K562 (cell line): ENCODE measurements around the gene ZNF428. TPM values are rescaled to one million over a fixed set of nuclear protein-coding genes. Genes with fewer than 3 reads are reported as not detected.

Experiments
- ATAC-seq: fragments of 200-7000 bp; cut with Tn5 transposase; 3 replicates; pipeline ENCODE4 v1.9.1; 2020; ENCODE audit warnings: moderate library complexity
- BruUV-seq: library from RNA; stranded (reverse); fragments of 400-500 nt; replicated peaks from 2 replicates; lab custom pipeline; 2021; lab: Mats Ljungman, UMichigan
- CTCF ChIA-PET: fragments of 300-600 bp; formaldehyde crosslinking; extraction: SDS; loops from one replicate; lab custom pipeline; 2021; ENCODE audit warnings: low intra/inter-chr PET ratio; lab: Yijun Ruan, JAX
- POLR2A ChIA-PET: fragments of 300-600, 350-650 bp; sonication (Branson Sonifier 250); formaldehyde crosslinking; extraction: SDS; loops from one replicate; lab custom pipeline; 2021; ENCODE audit warnings: antibody characterized with exemption, inconsistent platforms; lab: Yijun Ruan, JAX
- DNase-seq, 4 experiments: peaks; one replicate each; pipeline versions ENCODE4 v3.0.0 to v3.0.0-alpha.2; 2011 to 2018; ENCODE audit warnings: low spot score in 3 of 4, mixed read lengths in 3 of 4; ENCODE audit errors: extremely low read depth in 1 of 4
- FAIRE-seq: peaks from 2 replicates; lab custom pipeline; 2011; peaks lifted over from hg19 to GRCh38; lab: Jason Lieb, UNC
- H2AFZ ChIP-seq: 2 replicates; pipeline ENCODE4 v1.6.0; 2011; ENCODE audit warnings: low read depth, low read length, control low read depth, inconsistent platforms
- H3K27ac ChIP-seq: fragments of 200-600 bp; 3 replicates; pipeline ENCODE4 v1.8.0; 2011; ENCODE audit warnings: low read depth, mild to moderate bottlenecking, control low read depth, inconsistent platforms, low read length, moderate library complexity, mixed read lengths; ENCODE audit errors: extremely low read depth
- H3K27me3 ChIP-seq, 2 experiments: fragments of 300-600 bp in 1 of 2; 2 replicates in 1 of 2; 3 replicates in 1 of 2; pipeline versions ENCODE4 v1.6.0 to v1.8.0; 2011; ENCODE audit warnings: inconsistent platforms in 2 of 2, low read length in 2 of 2, mild to moderate bottlenecking in 1 of 2, mixed read lengths in 1 of 2, moderate library complexity in 1 of 2; ENCODE audit not compliant: control insufficient read depth in 2 of 2, insufficient read depth in 2 of 2
- H3K36me3 ChIP-seq: fragments of 300-600 bp; 3 replicates; pipeline ENCODE4 v1.8.0; 2011; ENCODE audit warnings: mild to moderate bottlenecking, low read length, inconsistent platforms; ENCODE audit not compliant: control insufficient read depth, insufficient read depth
- H3K4me1 ChIP-seq, 2 experiments: fragments of 200-600 bp in 1 of 2; replicated peaks in 1 of 2; 2 replicates in 1 of 2; 3 replicates in 1 of 2; pipeline versions ENCODE4 v1.5.1 to v1.8.0; 2011; ENCODE audit warnings: inconsistent platforms in 2 of 2, low read length in 2 of 2, mild to moderate bottlenecking in 1 of 2, mixed read lengths in 1 of 2, moderate library complexity in 1 of 2; ENCODE audit not compliant: control insufficient read depth in 2 of 2, insufficient read depth in 2 of 2
- H3K4me2 ChIP-seq: 2 replicates; pipeline ENCODE4 v1.6.1; 2011; ENCODE audit warnings: low read length, control low read depth, inconsistent platforms, mixed read lengths; ENCODE audit not compliant: insufficient read depth
- H3K4me3 ChIP-seq: fragments of 200-600 bp; sonication (generic), shearing (Covaris generic); 2 replicates; pipeline ENCODE4 v1.5.1; 2016; ENCODE audit warnings: control low read depth, inconsistent platforms
- H3K79me2 ChIP-seq: fragments of 200-600 bp; 3 replicates; pipeline ENCODE4 v1.8.0; 2011; ENCODE audit warnings: low read length, inconsistent platforms; ENCODE audit not compliant: control insufficient read depth, insufficient read depth
- H3K9ac ChIP-seq, 2 experiments: 2 replicates each; pipeline versions ENCODE4 v1.6.0 to v1.6.1; 2011; ENCODE audit warnings: low read depth in 2 of 2, low read length in 2 of 2, control low read depth in 1 of 2, inconsistent platforms in 1 of 2, mild to moderate bottlenecking in 1 of 2, mixed read lengths in 1 of 2; ENCODE audit not compliant: insufficient read depth in 1 of 2
- H3K9me1 ChIP-seq: one replicate; pipeline ENCODE4 v1.6.0; 2011; ENCODE audit warnings: inconsistent platforms, mild to moderate bottlenecking, low read length, moderate library complexity; ENCODE audit not compliant: control insufficient read depth, insufficient read depth
- H3K9me3 ChIP-seq: replicated peaks from 2 replicates; pipeline ENCODE4 v1.5.1; 2011; ENCODE audit warnings: low read depth, low read length, inconsistent platforms; ENCODE audit not compliant: control insufficient read depth, insufficient read depth
- H4K20me1 ChIP-seq: replicated peaks from 2 replicates; pipeline ENCODE4 v1.6.1; 2011; ENCODE audit warnings: low read length, inconsistent platforms, mixed read lengths; ENCODE audit not compliant: control insufficient read depth, insufficient read depth
- DPF2 ChIP-seq: fragments of 450-650 bp; IDR thresholded peaks from 2 replicates; pipeline ENCODE4 v1.6.1; 2016
- JUND ChIP-seq, 2 experiments: IDR thresholded peaks; 2 replicates in 1 of 2; 3 replicates in 1 of 2; pipeline ENCODE4 v1.6.1; 2011; ENCODE audit warnings: borderline replicate concordance in 2 of 2, low read depth in 2 of 2, low read length in 2 of 2, improper control_type of control experiment in 1 of 2, missing biosample characterization in 1 of 2, missing genetic modification characterization in 1 of 2, missing genetic modification reagents in 1 of 2
- MEIS2 ChIP-seq: fragments of 450-650 bp; IDR thresholded peaks from 2 replicates; pipeline ENCODE4 v1.6.1; 2014; ENCODE audit warnings: mild to moderate bottlenecking; ENCODE audit not compliant: partially characterized antibody
- MTA1 ChIP-seq: fragments of 450-650 bp; IDR thresholded peaks from 2 replicates; pipeline ENCODE4 v1.6.1; 2017; ENCODE audit warnings: borderline replicate concordance
- MXI1 ChIP-seq: IDR thresholded peaks from 2 replicates; pipeline ENCODE4 v1.6.1; 2011; ENCODE audit warnings: low read depth, mild to moderate bottlenecking, improper control_type of control experiment, low read length
- NFRKB ChIP-seq: fragments of 450-650 bp; IDR thresholded peaks from 2 replicates; pipeline ENCODE4 v1.6.1; 2016; ENCODE audit warnings: low read depth
- SMARCE1 ChIP-seq: fragments of 450-650 bp; IDR thresholded peaks from 2 replicates; pipeline ENCODE4 v1.7.1; 2016; ENCODE audit warnings: mild to moderate bottlenecking
- WGBS: fragments of 100-300 bp; shearing (Covaris generic); methylation state at CpG from one replicate; pipeline ENCODE4 v1.1.6; 2016; ENCODE audit warnings: low coverage, mixed read lengths; ENCODE audit not compliant: insufficient coverage; ENCODE audit errors: missing lambda C conversion rate; 5-methylcytosine and 5-hydroxymethylcytosine counted together
- in situ Hi-C: fragments of 300-500 bp; cut with MboI; formaldehyde crosslinking; loops from 4 replicates; pipeline ENCODE4 v1.15.0; 2018; ENCODE audit warnings: inconsistent platforms, mixed read lengths
- intact Hi-C: fragments of 100-400 bp; cut with micrococcal nuclease; formaldehyde crosslinking; loops from 2 replicates; pipeline ENCODE4 v1.14.2; 2022
- polyA plus RNA-seq, 8 experiments: library from polyadenylated mRNA; depleted of rRNA in 4 of 8; stranded (reverse) in 5 of 8; unstranded in 3 of 8; fragments of >200 nt; fragmentation: Nextera tagmentation in 2 of 8; fragmentation: Illumina TruSeq in 1 of 8; extraction: Ambion mirVana in 2 of 8; extraction: Trizol in 1 of 8; gene quantifications; 2 replicates each; pipeline versions ENCODE4 v1.2.1 to v1.2.3, GENCODE V29; 2011 to 2014; ENCODE audit warnings: inconsistent platforms in 1 of 8, missing spikeins in 1 of 8
- total RNA-seq, 7 experiments: library from RNA; depleted of rRNA in 6 of 7; stranded (reverse); fragments of >200 nt in 6 of 7; fragmentation: Illumina TruSeq in 2 of 7; extraction: Trizol in 2 of 7; gene quantifications; 2 replicates each; pipeline versions ENCODE4 v1.2.1 to v1.2.3, GENCODE V29; 2011 to 2021; ENCODE audit warnings: low replicate concordance in 1 of 7

The ZNF428 gene
- total and polyA plus RNA-seq, 9 of the 15 experiments (the other 6 are each of a cell fraction or from before 2014, with no cell fraction given), result 0.15 to 85.7 (median 15.9) TPM

- peak overlapping the region; percentile 58; the same call in 2 of the 3 replicates for H3K27ac ChIP-seq
- intact Hi-C loops, result no loop called here
- H3K4me2 ChIP-seq, result peak overlapping the region; percentile 46; the same call in 1 of the 2 replicates
- H2AFZ ChIP-seq, result no peak overlapping the region
- in situ Hi-C loops, result no loop called here
- no peak overlapping the region for H3K4me3 ChIP-seq
- ATAC-seq, result no peak; the same call in 1 of the 3 replicates
- peaks cover 21 to 32% of the 10 kb centered on the region in 2 experiments for H3K4me1 ChIP-seq
- peak overlapping the region in 1 of 2 experiments; percentile 84; a peak in 2 of 4 replicates for H3K9ac ChIP-seq
- ChIA-PET POLR2A (interaction anchor here (0.8 to 8.7 kb wide), 4 partner anchors 10 to 186 kb away, joined by 3 to 60 read pairs (median 5); partner anchors contain the start of genes IRGQ and ZNF576), CTCF (no interaction called here)
- peaks cover 6% of the 10 kb centered on the region for H3K9me1 ChIP-seq
- H3K9me3 ChIP-seq, result no peaks in the 10 kb centered on the region
- peaks cover 15% of the 10 kb centered on the region for H3K79me2 ChIP-seq
- WGBS, result 44% methylated on average over 3 of the region's 3 CpGs
- H3K27me3 ChIP-seq, result no peaks in the 10 kb centered on the region
- no TSS peak for BruUV-seq
- DNase-seq, result no peak
- no peak for FAIRE-seq
- H3K36me3 ChIP-seq, result peaks cover 53% of the 10 kb centered on the region; the same call in 2 of the 3 replicates
- peak; percentile 20 for TF ChIP-seq MEIS2
- TF ChIP-seq MXI1, result no peak
- no peaks in the 10 kb centered on the region for H4K20me1 ChIP-seq
Observed at GRCh38 chr19:43610493-43610892, 8.9 kb downstream of the ZNF428 start.

GRCh38 chr19:43609872-43610271 is 9.6 kb downstream of the ZNF428 start:
- H3K27ac ChIP-seq, result peak overlapping the region; percentile 58; the same call in 1 of the 3 replicates
- ATAC-seq, result peak; percentile 76
- 64% methylated on average over 7 of the region's 7 CpGs for WGBS
- no TSS peak for BruUV-seq
- H4K20me1 ChIP-seq, result no peaks in the 10 kb centered on the region
- peak overlapping the region in 1 of 2 experiments; percentile 2; a peak in 2 of 4 replicates for H3K9ac ChIP-seq
- peak; percentile 52; the same call in 1 of the 2 replicates for TF ChIP-seq NFRKB
- peak; percentile 37; the same call in 1 of the 2 replicates for TF ChIP-seq DPF2
- 0 out of 2 replicates have a peak, but pooled peaks have one; percentile 10 for TF ChIP-seq SMARCE1
- TF ChIP-seq MTA1, result no peak
- no peak for TF ChIP-seq JUND (IDR thresholded peaks at IDR 0.05; ENCODE audit: borderline replicate concordance, low read depth, low read length)
- TF ChIP-seq JUND (tag; IDR thresholded peaks at IDR 0.05; ENCODE audit: borderline replicate concordance, low read depth, low read length), result 0 out of 3 replicates have a peak, but pooled peaks have one; percentile 10
- TF ChIP-seq, all 486 proteins: peak for 4
- Histone ChIP-seq H3K36me3 (peaks cover 53% of the 10 kb centered on the region; the same call in 2 of the 3 replicates), H3K4me2 (peak overlapping the region; percentile 46), H3K27me3 (no peaks in the 10 kb centered on the region), H3K9me1 (peaks cover 6% of the 10 kb centered on the region), H2AFZ (0 out of 2 replicates have a peak overlapping the region, but pooled peaks have one; percentile 44), H3K9me3 (no peaks in the 10 kb centered on the region), H3K4me3 (no peak overlapping the region), H3K4me1 (peaks cover 20 to 30% of the 10 kb centered on the region in 2 experiments), H3K79me2 (peaks cover 11% of the 10 kb centered on the region; the same call in 2 of the 3 replicates)
- intact Hi-C loops, result no loop called here
- peak in 1 of 4 experiments; percentile 39 for DNase-seq
- no peak for FAIRE-seq
- CTCF ChIA-PET, result no interaction called here
- in situ Hi-C loops, result no loop called here
- POLR2A ChIA-PET, result interaction anchor here (0.6 to 8.7 kb wide), 5 partner anchors 8 to 142 kb away, joined by 3 to 60 read pairs (median 3); partner anchors contain the start of genes IRGQ and ZNF576
